IMR-90 (cell line): ENCODE measurements around the gene TAF1L. TPM values are rescaled to one million over a fixed set of nuclear protein-coding genes. Genes with fewer than 3 reads are reported as not detected.

Experiments used
- ATAC-seq: fragments of 200-7000 bp; cut with Tn5 transposase; 2 replicates; pipeline ENCODE4 v1.9.1; 2020; ENCODE audit warnings: low read depth, mild to moderate bottlenecking, moderate library complexity
- BruUV-seq: library from RNA; stranded (reverse); fragments of 400-500 nt; replicated peaks from 2 replicates; lab custom pipeline; 2021; lab: Mats Ljungman, UMichigan
- CTCF ChIA-PET: fragments of 300-600 bp; formaldehyde crosslinking; extraction: SDS; loops from one replicate; lab custom pipeline; 2021; ENCODE audit warnings: antibody characterized with exemption; lab: Yijun Ruan, JAX
- POLR2A ChIA-PET: fragments of 300-600 bp; sonication (Branson Sonifier 250); formaldehyde crosslinking; loops from one replicate; lab custom pipeline; 2022; ENCODE audit warnings: antibody characterized with exemption; ENCODE audit not compliant: unreplicated experiment; lab: Charles Lee
- DNase-seq: peaks from one replicate; pipeline ENCODE4 v3.0.0; 2013
- H2AFZ ChIP-seq: replicated peaks from 2 replicates; pipeline ENCODE3; 2013; ENCODE audit warnings: low read length, mild to moderate bottlenecking; ENCODE audit not compliant: poor library complexity
- H2AK5ac ChIP-seq: 2 replicates; pipeline ENCODE4 v1.6.1; 2013; ENCODE audit warnings: low read depth, low read length, inconsistent platforms
- H2AK9ac ChIP-seq: replicated peaks from 2 replicates; pipeline ENCODE3; 2013; ENCODE audit warnings: mild to moderate bottlenecking, low read depth, low read length, moderate library complexity; ENCODE audit not compliant: poor library complexity
- H2BK120ac ChIP-seq: 2 replicates; pipeline ENCODE4 v1.6.1; 2013; ENCODE audit warnings: low read depth, low read length, inconsistent platforms
- H2BK15ac ChIP-seq: 3 replicates; pipeline ENCODE4 v1.6.1; 2013; ENCODE audit warnings: low read depth, low read length, inconsistent platforms
- H2BK20ac ChIP-seq: 2 replicates; pipeline ENCODE4 v1.6.1; 2013; ENCODE audit warnings: low read depth, mild to moderate bottlenecking, inconsistent platforms, low read length, moderate library complexity
- H2BK5ac ChIP-seq: 2 replicates; pipeline ENCODE4 v1.6.1; 2013; ENCODE audit warnings: mild to moderate bottlenecking, low read depth, low read length, inconsistent platforms; ENCODE audit not compliant: poor library complexity, severe bottlenecking
- H3K14ac ChIP-seq: replicated peaks from 2 replicates; pipeline ENCODE4 v1.6.1; 2013; ENCODE audit warnings: low read depth, low read length, inconsistent platforms
- H3K18ac ChIP-seq: 2 replicates; pipeline ENCODE4 v1.6.1; 2013; ENCODE audit warnings: low read depth, low read length, control low read depth
- H3K23ac ChIP-seq: 2 replicates; pipeline ENCODE4 v1.6.1; 2013; ENCODE audit warnings: low read depth, low read length, inconsistent platforms
- H3K27ac ChIP-seq: 2 replicates; pipeline ENCODE4 v1.5.1; 2013; ENCODE audit warnings: mild to moderate bottlenecking, control low read depth, low read length; ENCODE audit not compliant: insufficient read depth
- H3K27me3 ChIP-seq: 2 replicates; pipeline ENCODE4 v1.6.1; 2013; ENCODE audit warnings: low read length; ENCODE audit not compliant: control insufficient read depth, insufficient read depth
- H3K36me3 ChIP-seq: 2 replicates; pipeline ENCODE4 v1.6.1; 2013; ENCODE audit warnings: low read length, mixed read lengths; ENCODE audit not compliant: control insufficient read depth, insufficient read depth
- H3K4ac ChIP-seq: 2 replicates; pipeline ENCODE4 v1.6.1; 2013; ENCODE audit warnings: low read depth, low read length, inconsistent platforms
- H3K4me1 ChIP-seq: 2 replicates; pipeline ENCODE4 v1.6.1; 2013; ENCODE audit warnings: low read length, mixed read lengths; ENCODE audit not compliant: control insufficient read depth, insufficient read depth
- H3K4me2 ChIP-seq: 2 replicates; pipeline ENCODE4 v1.6.1; 2013; ENCODE audit warnings: low read depth, mild to moderate bottlenecking, control low read depth, low read length, moderate library complexity
- H3K4me3 ChIP-seq: 2 replicates; pipeline ENCODE4 v1.5.1; 2013; ENCODE audit warnings: low read depth, mild to moderate bottlenecking, control low read depth, low read length, moderate library complexity; ENCODE audit not compliant: insufficient read depth
- H3K56ac ChIP-seq: 2 replicates; pipeline ENCODE4 v1.6.1; 2013; ENCODE audit warnings: low read length, inconsistent platforms; ENCODE audit not compliant: insufficient read depth; ENCODE audit errors: extremely low read depth
- H3K79me1 ChIP-seq, 2 experiments: 2 replicates each; pipeline ENCODE4 v1.6.1; 2013; ENCODE audit warnings: low read length in 2 of 2, inconsistent platforms in 1 of 2, low read depth in 1 of 2
- H3K9ac ChIP-seq: 2 replicates; pipeline ENCODE4 v1.6.1; 2013; ENCODE audit warnings: low read depth, low read length, control low read depth
- H3K9me1 ChIP-seq: 2 replicates; pipeline ENCODE4 v1.6.1; 2013; ENCODE audit warnings: low read length, inconsistent platforms; ENCODE audit not compliant: insufficient read depth
- H3K9me3 ChIP-seq: 2 replicates; pipeline ENCODE4 v1.6.1; 2013; ENCODE audit warnings: low read length; ENCODE audit not compliant: control insufficient read depth, insufficient read depth
- H4K20me1 ChIP-seq: 2 replicates; pipeline ENCODE4 v1.6.1; 2013; ENCODE audit warnings: low read length, inconsistent platforms; ENCODE audit not compliant: insufficient read depth
- H4K5ac ChIP-seq: 2 replicates; pipeline ENCODE4 v1.6.1; 2013; ENCODE audit warnings: mild to moderate bottlenecking, low read depth, low read length, control low read depth
- H4K8ac ChIP-seq, 2 experiments: 2 replicates each; pipeline ENCODE4 v1.6.1; 2013; ENCODE audit warnings: low read depth in 2 of 2, low read length in 2 of 2, control low read depth in 1 of 2, inconsistent platforms in 1 of 2
- H4K91ac ChIP-seq: 2 replicates; pipeline ENCODE4 v1.6.1; 2013; ENCODE audit warnings: low read depth, low read length, inconsistent platforms; ENCODE audit not compliant: insufficient read depth
- MAZ ChIP-seq: IDR thresholded peaks from 2 replicates; pipeline ENCODE4 v1.6.1; 2012; ENCODE audit warnings: low read depth, mild to moderate bottlenecking, low read length, improper control_type of control experiment, moderate library complexity, borderline replicate concordance
- NFE2L2 ChIP-seq: fragments of 150-350 bp; IDR thresholded peaks from 2 replicates; pipeline ENCODE4 v1.6.1; 2016; ENCODE audit warnings: low read depth, mild to moderate bottlenecking, low read length
- RCOR1 ChIP-seq: IDR thresholded peaks from 2 replicates; pipeline ENCODE4 v1.6.1; 2012; ENCODE audit warnings: mild to moderate bottlenecking, low read length, improper control_type of control experiment; ENCODE audit not compliant: insufficient replicate concordance
- WGBS, 2 experiments: methylation state at CpG; one replicate each; pipeline versions ENCODE4 v1.1.5 to v1.1.7; 2013; ENCODE audit warnings: missing lambda C conversion rate in 2 of 2; ENCODE audit not compliant: insufficient read length in 1 of 2; ENCODE audit errors: extremely low coverage in 2 of 2; 5-methylcytosine and 5-hydroxymethylcytosine counted together
- dilution Hi-C: fragments of 300-500 bp; cut with HindIII; formaldehyde crosslinking; loops from one replicate; pipeline ENCODE4 v1.14.3; 2018; ENCODE audit warnings: low sequenced_read_pairs; ENCODE audit not compliant: unreplicated experiment
- in situ Hi-C: fragments of 300-500 bp; cut with MboI; formaldehyde crosslinking; loops from 3 replicates; pipeline ENCODE4 v1.14.3; 2019; ENCODE audit warnings: low sequenced_read_pairs, inconsistent platforms, mixed read lengths
- intact Hi-C: fragments of 100-400 bp; cut with micrococcal nuclease; formaldehyde crosslinking; loops from 2 replicates; pipeline ENCODE4 v1.10.0; 2022
- polyA plus RNA-seq, 3 experiments: library from polyadenylated mRNA; depleted of rRNA; stranded (reverse); fragments of >200 nt; gene quantifications; 2 replicates each; pipeline ENCODE4 v1.2.3, GENCODE V29; 2012; ENCODE audit warnings: low replicate concordance in 1 of 3
- total RNA-seq: library from RNA; depleted of rRNA; stranded (reverse); fragments of >200 nt; gene quantifications from 2 replicates; pipeline ENCODE4 v1.2.3, GENCODE V29; 2012
- TF ChIP-seq, protein P1 (sequence below): fragments of 150-350 bp; IDR thresholded peaks from 2 replicates; pipeline ENCODE4 v1.6.1; 2016; ENCODE audit warnings: low read depth, mild to moderate bottlenecking, low read length, moderate library complexity, borderline replicate concordance

TAF1L gene
- total and polyA plus RNA-seq, 2 of the 4 experiments (the other 2 are of a cell fraction), result not detected

DNA sequence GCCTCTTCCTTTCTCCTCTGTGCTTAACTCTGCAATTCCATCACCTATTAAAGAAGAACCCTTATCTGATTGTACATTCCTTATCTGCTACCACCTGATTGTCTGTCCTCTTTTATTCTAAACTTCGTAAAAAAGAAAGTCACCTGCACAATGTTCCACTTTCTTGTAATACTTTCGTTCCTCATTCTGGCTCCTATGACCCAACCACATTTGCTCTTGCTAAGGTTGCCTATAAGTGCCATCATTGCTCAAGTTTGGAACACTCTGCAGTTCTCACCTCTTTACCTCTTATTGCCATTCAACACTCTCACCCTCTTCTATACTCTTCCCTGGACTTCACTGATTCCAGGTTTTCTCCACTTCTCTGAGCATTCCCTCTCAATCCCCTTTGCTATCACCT is 10.1 kb downstream of the TAF1L start:
- no peak for DNase-seq
- Histone ChIP-seq H3K23ac (no peak overlapping the region), H3K79me1 (no peaks in the 10 kb centered on the region), H3K9ac (no peak overlapping the region), H3K36me3 (no peaks in the 10 kb centered on the region), H2AK5ac (no peak overlapping the region), H3K4me2 (no peak overlapping the region), H4K20me1 (no peaks in the 10 kb centered on the region), H4K91ac (no peak overlapping the region), H3K56ac (no peak overlapping the region), H2BK15ac (no peak overlapping the region), H3K27ac (no peak overlapping the region), H4K5ac (no peak overlapping the region), H3K9me1 (no peaks in the 10 kb centered on the region), H3K4ac (no peak overlapping the region), H2AFZ (no peak overlapping the region), H2BK20ac (no peak overlapping the region), H2AK9ac (no peak overlapping the region), H3K4me1 (no peaks in the 10 kb centered on the region), H2BK120ac (no peak overlapping the region), H3K18ac (no peak overlapping the region), H3K4me3 (no peak overlapping the region), H3K14ac (no peak overlapping the region), H3K9me3 (no peaks in the 10 kb centered on the region), H4K8ac (no peak overlapping the region), H2BK5ac (no peak overlapping the region), H3K27me3 (no peaks in the 10 kb centered on the region)
- no peak for ATAC-seq
- intact Hi-C loops, result no loop called here
- in situ Hi-C loops, result no loop called here
- TF ChIP-seq MAZ (no peak), RCOR1 (no peak), NFE2L2 (no peak)
- TF ChIP-seq, protein P1, sequence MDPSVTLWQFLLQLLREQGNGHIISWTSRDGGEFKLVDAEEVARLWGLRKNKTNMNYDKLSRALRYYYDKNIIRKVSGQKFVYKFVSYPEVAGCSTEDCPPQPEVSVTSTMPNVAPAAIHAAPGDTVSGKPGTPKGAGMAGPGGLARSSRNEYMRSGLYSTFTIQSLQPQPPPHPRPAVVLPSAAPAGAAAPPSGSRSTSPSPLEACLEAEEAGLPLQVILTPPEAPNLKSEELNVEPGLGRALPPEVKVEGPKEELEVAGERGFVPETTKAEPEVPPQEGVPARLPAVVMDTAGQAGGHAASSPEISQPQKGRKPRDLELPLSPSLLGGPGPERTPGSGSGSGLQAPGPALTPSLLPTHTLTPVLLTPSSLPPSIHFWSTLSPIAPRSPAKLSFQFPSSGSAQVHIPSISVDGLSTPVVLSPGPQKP, result no peak
- dilution Hi-C loops, result no loop called here
- CTCF ChIA-PET, result no interaction called here
- no TSS peak for BruUV-seq
- 38% methylated on average over 2 of the region's 2 CpGs; no CpG with 5 or more reads in 1 of the 2 experiments for WGBS, 2 experiments
- POLR2A ChIA-PET, result no interaction called here
